BJ (cell line): ENCODE data around the gene WDFY1. TPM values are rescaled to one million over a fixed set of nuclear protein-coding genes. Genes with fewer than 3 reads are reported as not detected.

Source experiments
- CTCF ChIA-PET: fragments of 350-600 bp; formaldehyde crosslinking; extraction: SDS; loops from one replicate; lab custom pipeline; 2021; ENCODE audit warnings: antibody characterized with exemption, inconsistent platforms; lab: Yijun Ruan, JAX
- POLR2A ChIA-PET: fragments of 300-600 bp; sonication (Branson Sonifier 250); formaldehyde crosslinking; extraction: SDS; loops from one replicate; lab custom pipeline; 2021; ENCODE audit warnings: antibody characterized with exemption; lab: Charles Lee
- DNase-seq: peaks from one replicate; pipeline ENCODE4 v3.0.0-alpha.2; 2011; ENCODE audit warnings: low read depth
- H3K27me3 ChIP-seq: 2 replicates; pipeline ENCODE4 v1.6.0; 2011; ENCODE audit warnings: low read length; ENCODE audit not compliant: control insufficient read depth, insufficient read depth
- H3K36me3 ChIP-seq: 2 replicates; pipeline ENCODE4 v1.5.1; 2011; ENCODE audit warnings: low read length; ENCODE audit not compliant: control insufficient read depth, insufficient read depth
- H3K4me3 ChIP-seq: 2 replicates; pipeline ENCODE4 v1.5.1; 2011; ENCODE audit warnings: low read depth, mild to moderate bottlenecking, control low read depth, low read length
- polyA plus RNA-seq: library from polyadenylated mRNA; depleted of rRNA; stranded (reverse); fragments of >200 nt; gene quantifications from 2 replicates; pipeline ENCODE4 v1.2.3, GENCODE V29; 2011
- TF ChIP-seq, protein P1 (sequence below): IDR thresholded peaks from 2 replicates; pipeline ENCODE4 v1.5.1; 2011; ENCODE audit warnings: low read depth, mild to moderate bottlenecking, control low read depth, inconsistent platforms, low read length, moderate library complexity; ENCODE audit not compliant: insufficient read depth

The WDFY1 gene
- polyA plus RNA-seq, 1 experiment: 90.6 TPM

DNA sequence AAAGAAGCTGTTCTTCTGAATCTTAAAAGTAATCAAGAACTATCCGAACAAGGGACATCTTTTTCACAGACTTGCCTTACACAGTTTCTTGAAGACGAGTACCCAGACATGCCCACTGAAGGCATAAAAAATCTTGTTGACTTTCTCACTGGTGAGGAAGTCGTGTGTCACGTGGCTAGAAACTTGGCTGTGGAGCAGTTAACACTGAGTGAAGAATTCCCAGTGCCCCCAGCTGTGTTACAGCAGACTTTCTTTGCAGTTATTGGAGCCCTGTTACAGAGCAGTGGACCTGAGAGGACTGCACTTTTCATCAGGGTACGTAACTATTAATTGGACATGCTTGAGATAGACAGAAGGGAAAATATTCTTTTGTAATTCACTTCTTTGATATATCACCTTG lies 14.6 kb upstream of the WDFY1 start:
- ChIA-PET CTCF (interaction anchor here (1.7 to 2.4 kb wide), 2 partner anchors 11 to 34 kb away, joined by 4 to 22 read pairs; no protein-coding TSS in a partner anchor), POLR2A (no interaction called here)
- Histone ChIP-seq H3K36me3 (peaks cover 4% of the 10 kb centered on the region), H3K4me3 (no peak overlapping the region), H3K27me3 (no peaks in the 10 kb centered on the region)
- TF ChIP-seq, protein P1, sequence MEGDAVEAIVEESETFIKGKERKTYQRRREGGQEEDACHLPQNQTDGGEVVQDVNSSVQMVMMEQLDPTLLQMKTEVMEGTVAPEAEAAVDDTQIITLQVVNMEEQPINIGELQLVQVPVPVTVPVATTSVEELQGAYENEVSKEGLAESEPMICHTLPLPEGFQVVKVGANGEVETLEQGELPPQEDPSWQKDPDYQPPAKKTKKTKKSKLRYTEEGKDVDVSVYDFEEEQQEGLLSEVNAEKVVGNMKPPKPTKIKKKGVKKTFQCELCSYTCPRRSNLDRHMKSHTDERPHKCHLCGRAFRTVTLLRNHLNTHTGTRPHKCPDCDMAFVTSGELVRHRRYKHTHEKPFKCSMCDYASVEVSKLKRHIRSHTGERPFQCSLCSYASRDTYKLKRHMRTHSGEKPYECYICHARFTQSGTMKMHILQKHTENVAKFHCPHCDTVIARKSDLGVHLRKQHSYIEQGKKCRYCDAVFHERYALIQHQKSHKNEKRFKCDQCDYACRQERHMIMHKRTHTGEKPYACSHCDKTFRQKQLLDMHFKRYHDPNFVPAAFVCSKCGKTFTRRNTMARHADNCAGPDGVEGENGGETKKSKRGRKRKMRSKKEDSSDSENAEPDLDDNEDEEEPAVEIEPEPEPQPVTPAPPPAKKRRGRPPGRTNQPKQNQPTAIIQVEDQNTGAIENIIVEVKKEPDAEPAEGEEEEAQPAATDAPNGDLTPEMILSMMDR: no peak
- DNase-seq: no peak

DNA sequence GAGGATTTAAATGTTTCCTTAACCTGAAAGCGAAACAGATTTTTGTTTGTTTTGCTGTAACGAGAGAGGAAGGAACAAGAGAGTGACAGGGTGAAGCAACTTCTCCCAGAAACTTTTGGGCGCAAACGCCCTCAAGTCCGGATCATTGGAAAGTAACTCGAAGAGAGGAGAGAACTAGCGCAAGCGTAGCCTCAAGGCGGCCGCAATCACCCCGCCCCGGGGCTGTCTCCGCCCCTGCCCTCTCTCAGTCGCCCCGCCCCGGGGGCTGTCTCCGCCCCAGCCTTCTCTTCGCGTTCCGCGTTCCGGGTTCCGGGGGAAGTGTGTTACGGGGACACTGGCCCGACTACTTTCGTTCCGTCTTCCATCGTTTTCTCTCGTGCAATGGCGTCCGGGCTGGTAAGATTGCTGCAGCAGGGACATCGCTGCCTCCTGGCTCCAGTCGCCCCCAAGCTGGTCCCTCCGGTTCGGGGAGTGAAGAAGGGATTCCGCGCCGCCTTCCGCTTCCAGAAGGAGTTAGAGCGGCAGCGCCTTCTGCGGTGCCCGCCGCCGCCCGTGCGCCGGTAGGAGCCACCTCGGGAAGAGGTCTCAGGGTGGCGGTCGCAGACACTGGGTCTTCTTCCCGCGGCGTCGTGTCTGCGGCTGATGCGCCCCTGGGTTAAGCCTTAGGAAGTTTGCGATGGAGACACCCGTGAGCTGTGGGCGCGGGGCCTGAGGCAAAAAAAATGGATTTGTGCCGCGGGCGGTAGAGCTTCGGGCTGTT lies 12.1 kb upstream of the WDFY1 start, which contains the start of gene MRPL44:
TSS of gene MRPL44 (plus strand) at position 372 of the 760 bp plus-strand sequence. CDS start at position 382, 10 bp downstream.
- POLR2A ChIA-PET: no interaction called here
- TF ChIP-seq, protein P1: no peak
- peak within 1 kb of the TSS; percentile 61 for H3K4me3 ChIP-seq
- no peaks in the 10 kb centered on the region for H3K27me3 ChIP-seq
- CTCF ChIA-PET: interaction anchor here (0.9 to 2.6 kb wide), 3 partner anchors 13 to 327 kb away, joined by 3 to 19 read pairs (median 5); no protein-coding TSS in a partner anchor
- DNase-seq: peak; percentile 67
- peaks cover 4% of the 10 kb centered on the region for H3K36me3 ChIP-seq

DNA sequence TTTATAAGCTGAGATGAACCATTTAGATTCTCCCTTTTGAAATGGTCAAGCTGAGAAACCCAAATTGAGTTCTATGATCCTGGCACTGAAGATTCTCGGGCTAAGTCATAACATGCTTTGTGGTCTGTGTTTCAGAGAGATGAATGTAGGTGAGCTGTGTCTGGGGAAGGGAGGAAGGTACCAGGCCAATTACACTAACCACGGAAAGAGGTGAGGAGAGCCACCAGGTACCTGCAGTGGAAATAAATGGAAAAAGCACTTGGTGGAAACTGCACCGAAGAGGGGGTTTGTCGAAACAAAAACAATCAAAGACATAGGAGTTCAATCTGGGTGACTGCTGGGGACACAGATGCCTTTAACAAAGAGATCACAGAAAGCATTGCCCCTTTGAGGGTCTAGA lies 11.2 kb upstream of the WDFY1 start:
- H3K36me3 ChIP-seq: peaks cover 4% of the 10 kb centered on the region
- ChIA-PET POLR2A (no interaction called here), CTCF (interaction anchor here (2.6 kb wide), 1 partner anchor 14 kb away, joined by 19 read pairs; no protein-coding TSS in a partner anchor)
- TF ChIP-seq, protein P1: no peak
- H3K4me3 ChIP-seq: no peak overlapping the region
- no peak for DNase-seq
- no peaks in the 10 kb centered on the region for H3K27me3 ChIP-seq

DNA sequence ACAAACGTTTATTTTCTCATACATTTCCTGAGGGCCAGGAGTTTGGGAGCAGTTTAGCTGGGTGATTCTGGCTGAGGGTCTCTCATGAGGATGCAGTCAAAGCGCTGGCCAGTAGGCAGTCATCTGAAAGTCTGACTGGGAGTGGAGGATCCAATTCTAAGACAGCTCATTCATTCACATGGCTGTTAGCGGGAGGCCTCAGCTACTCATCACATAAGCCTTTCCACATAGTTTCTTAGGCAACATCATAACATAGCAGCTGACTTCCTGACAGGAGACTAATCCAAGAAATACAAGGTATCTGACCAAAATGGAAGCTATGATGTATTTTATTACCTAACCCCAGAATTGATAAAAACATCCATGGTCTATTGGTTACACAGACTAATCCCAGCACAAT lies 9.3 kb upstream of the WDFY1 start:
- H3K4me3 ChIP-seq: no peak overlapping the region
- CTCF ChIA-PET: interaction anchor here (1.2 to 1.3 kb wide), 2 partner anchors 16 to 156 kb away, joined by 3 to 4 read pairs; no protein-coding TSS in a partner anchor
- no peaks in the 10 kb centered on the region for H3K27me3 ChIP-seq
- DNase-seq: no peak
- POLR2A ChIA-PET: no interaction called here
- TF ChIP-seq, protein P1: no peak
- H3K36me3 ChIP-seq: no peaks in the 10 kb centered on the region

DNA sequence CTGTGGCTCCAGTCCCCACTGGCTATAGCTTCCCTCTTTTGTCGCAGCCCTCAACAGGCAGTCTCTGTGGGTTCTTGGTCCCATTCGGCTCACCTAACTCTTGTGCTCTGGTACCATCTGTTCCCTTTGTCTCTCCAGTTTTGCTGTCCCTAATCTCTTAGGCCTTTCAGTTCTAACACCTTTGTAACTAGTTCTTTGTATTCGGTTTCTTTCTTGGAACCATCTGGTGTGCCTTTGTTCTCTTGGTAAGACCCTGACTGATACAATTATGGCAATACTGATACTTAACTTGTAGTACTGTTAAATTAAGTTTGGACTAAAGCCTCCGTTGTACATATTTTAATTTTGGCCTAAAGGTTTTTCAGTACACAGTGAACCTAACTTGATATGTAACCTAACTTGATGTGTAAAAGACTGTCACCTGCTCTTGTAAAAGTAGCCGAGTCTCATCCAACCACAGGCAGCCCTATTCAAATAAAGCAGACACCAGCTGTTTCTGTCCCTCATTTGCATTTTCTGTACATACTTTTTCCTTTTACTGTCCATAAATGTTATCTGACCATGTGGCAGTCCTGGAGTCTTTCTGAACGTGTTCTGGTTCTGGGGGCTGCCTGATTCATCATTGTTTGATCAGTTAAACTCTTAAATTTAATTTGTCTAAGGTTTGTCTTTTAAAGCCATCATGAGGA lies 7.3 kb upstream of the WDFY1 start:
- no peaks in the 10 kb centered on the region for H3K36me3 ChIP-seq
- CTCF ChIA-PET: no interaction called here
- no peaks in the 10 kb centered on the region for H3K27me3 ChIP-seq
- TF ChIP-seq, protein P1: no peak
- DNase-seq: no peak
- no peak overlapping the region for H3K4me3 ChIP-seq
- POLR2A ChIA-PET: no interaction called here
